Breast epithelium (tissue), 4 donors: ENCODE results near the gene ADD3. TPM values are rescaled to one million over a fixed set of nuclear protein-coding genes. Genes with fewer than 3 reads are reported as not detected.

Source experiments
- DNase-seq, 2 donors: peaks; one replicate each; pipeline ENCODE4 v3.0.0-alpha.2; 2019; ENCODE audit warnings: low spot score in 2 of 2
- H3K27ac ChIP-seq, 2 donors: fragments of 200-600 bp; sonication (generic) in 1 of 2; one replicate each; pipeline ENCODE4 v1.5.1; 2016 to 2019; ENCODE audit warnings: mild to moderate bottlenecking in 1 of 2
- H3K27me3 ChIP-seq, 2 donors: fragments of 200-600 bp; sonication (generic) in 1 of 2; one replicate each; pipeline versions ENCODE4 v1.5.1 to v1.6.0; 2017 to 2019; ENCODE audit warnings: control low read depth in 1 of 2, mild to moderate bottlenecking in 1 of 2
- H3K36me3 ChIP-seq: fragments of 200-600 bp; one replicate; pipeline ENCODE4 v1.5.1; 2019
- H3K4me1 ChIP-seq, 2 donors: fragments of 200-600 bp; sonication (generic); one replicate each; pipeline ENCODE4 v1.5.1; 2016 to 2019; ENCODE audit warnings: control low read depth in 1 of 2
- H3K4me3 ChIP-seq, 3 donors: fragments of 200-600 bp; sonication (generic); 1 replicate in 2 of 3; 2 replicates in 1 of 3; pipeline ENCODE4 v1.5.1; 2016 to 2019; ENCODE audit warnings: mild to moderate bottlenecking in 3 of 3, moderate library complexity in 2 of 3
- H3K9me3 ChIP-seq, 2 donors: fragments of 200-600 bp; sonication (generic) in 1 of 2; one replicate each; pipeline ENCODE4 v1.5.1; 2016 to 2019; ENCODE audit warnings: control low read depth in 1 of 2
- POLR2A ChIP-seq: fragments of 450-650 bp; IDR thresholded peaks from one replicate; pipeline ENCODE4 v1.6.1; 2016; ENCODE audit warnings: antibody characterized with exemption, mild to moderate bottlenecking, moderate library complexity
- POLR2AphosphoS5 ChIP-seq, 3 donors: sonication (generic); formaldehyde crosslinking; IDR thresholded peaks; one replicate each; pipeline ENCODE4 v1.6.1; 2017; ENCODE audit warnings: antibody characterized with exemption in 3 of 3
- intact Hi-C: fragments of 100-400 bp; cut with DNase I; formaldehyde crosslinking; loops from one replicate; pipeline ENCODE4 v1.15.1; 2023; ENCODE audit warnings: low total_unique reads
- total RNA-seq, 3 donors: library from RNA; depleted of rRNA; stranded (reverse); fragments of >200 nt; gene quantifications; one replicate each; pipeline ENCODE4 v1.1.0, GENCODE V29; 2016
- TF ChIP-seq, protein P1 (sequence below), 3 donors: fragments of 450-650 bp; IDR thresholded peaks; one replicate each; pipeline ENCODE4 v1.5.1; 2016 to 2017; ENCODE audit warnings: antibody characterized with exemption in 3 of 3, mild to moderate bottlenecking in 3 of 3, moderate library complexity in 3 of 3

ADD3 gene
- total RNA-seq, 3 donors from 2014 or later = 208 to 458 (median 347) TPM

GRCh38 chr10:110101464-110102144 lies 93.8 kb downstream of the ADD3 start:
- intact Hi-C loops = no loop called here

DNA sequence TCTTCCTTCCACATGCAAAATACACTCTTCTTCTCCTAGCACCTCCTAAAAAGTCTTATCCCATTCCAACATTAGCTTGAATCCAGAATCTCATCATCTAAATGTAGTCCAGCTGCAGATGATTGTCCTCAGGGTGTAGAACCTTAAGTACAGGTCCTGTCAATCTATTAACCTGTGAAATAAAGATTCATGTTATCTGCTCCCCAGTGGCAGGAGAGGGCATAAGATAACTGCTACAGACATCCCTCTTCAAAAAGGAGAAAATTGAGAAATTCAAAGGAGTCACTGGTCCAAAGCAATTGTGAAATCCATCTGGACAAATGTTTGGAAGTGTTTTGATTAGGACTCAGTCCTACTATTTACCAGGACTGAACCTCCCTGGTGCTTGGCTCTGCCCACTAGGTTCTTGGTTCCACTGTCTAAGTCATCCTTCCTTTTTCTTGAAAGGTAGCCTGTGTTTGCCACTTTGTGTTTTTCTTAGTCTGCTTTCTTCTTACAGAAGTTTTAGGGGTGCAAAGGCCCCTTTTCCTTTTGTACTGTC lies 96.2 kb downstream of the ADD3 start:
- Histone ChIP-seq H3K27me3 (no peaks in the 10 kb centered on the region), H3K36me3 (no peaks in the 10 kb centered on the region), H3K4me3 (no peak overlapping the region), H3K9me3 (no peaks in the 10 kb centered on the region), H3K4me1 (no peaks in the 10 kb centered on the region), H3K27ac (no peak overlapping the region)
- intact Hi-C loops = no loop called here
- TF ChIP-seq POLR2A (no peak), POLR2AphosphoS5 (IDR thresholded peaks at IDR 0.05) (no peak)
- TF ChIP-seq, protein P1, sequence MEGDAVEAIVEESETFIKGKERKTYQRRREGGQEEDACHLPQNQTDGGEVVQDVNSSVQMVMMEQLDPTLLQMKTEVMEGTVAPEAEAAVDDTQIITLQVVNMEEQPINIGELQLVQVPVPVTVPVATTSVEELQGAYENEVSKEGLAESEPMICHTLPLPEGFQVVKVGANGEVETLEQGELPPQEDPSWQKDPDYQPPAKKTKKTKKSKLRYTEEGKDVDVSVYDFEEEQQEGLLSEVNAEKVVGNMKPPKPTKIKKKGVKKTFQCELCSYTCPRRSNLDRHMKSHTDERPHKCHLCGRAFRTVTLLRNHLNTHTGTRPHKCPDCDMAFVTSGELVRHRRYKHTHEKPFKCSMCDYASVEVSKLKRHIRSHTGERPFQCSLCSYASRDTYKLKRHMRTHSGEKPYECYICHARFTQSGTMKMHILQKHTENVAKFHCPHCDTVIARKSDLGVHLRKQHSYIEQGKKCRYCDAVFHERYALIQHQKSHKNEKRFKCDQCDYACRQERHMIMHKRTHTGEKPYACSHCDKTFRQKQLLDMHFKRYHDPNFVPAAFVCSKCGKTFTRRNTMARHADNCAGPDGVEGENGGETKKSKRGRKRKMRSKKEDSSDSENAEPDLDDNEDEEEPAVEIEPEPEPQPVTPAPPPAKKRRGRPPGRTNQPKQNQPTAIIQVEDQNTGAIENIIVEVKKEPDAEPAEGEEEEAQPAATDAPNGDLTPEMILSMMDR (IDR thresholded peaks at IDR 0.05) = no peak
- no peak for DNase-seq

More at GRCh38 chr10:110101464-110102144, 93.8 kb downstream of the ADD3 start:
- no peak overlapping the region for H3K4me3 ChIP-seq
- TF ChIP-seq, protein P1 (IDR thresholded peaks at IDR 0.05) = no peak
- no peak for TF ChIP-seq POLR2AphosphoS5 (IDR thresholded peaks at IDR 0.05)
- TF ChIP-seq POLR2A = no peak
- no peaks in the 10 kb centered on the region for H3K36me3 ChIP-seq
- DNase-seq = no peak
- no peak overlapping the region for H3K27ac ChIP-seq
- no peaks in the 10 kb centered on the region for H3K27me3 ChIP-seq
- no peaks in the 10 kb centered on the region for H3K4me1 ChIP-seq
- no peaks in the 10 kb centered on the region for H3K9me3 ChIP-seq

- Histone ChIP-seq H3K27me3 (no peaks in the 10 kb centered on the region), H3K4me1 (no peaks in the 10 kb centered on the region), H3K4me3 (no peak overlapping the region), H3K9me3 (no peaks in the 10 kb centered on the region), H3K36me3 (no peaks in the 10 kb centered on the region), H3K27ac (no peak overlapping the region)
- no peak for TF ChIP-seq POLR2A
- TF ChIP-seq, protein P1 (IDR thresholded peaks at IDR 0.05) = no peak
- TF ChIP-seq POLR2AphosphoS5 (IDR thresholded peaks at IDR 0.05) = no peak
- no peak for DNase-seq
- intact Hi-C loops = no loop called here
Observed at GRCh38 chr10:110105873-110106272, 98.1 kb downstream of the ADD3 start.

DNA sequence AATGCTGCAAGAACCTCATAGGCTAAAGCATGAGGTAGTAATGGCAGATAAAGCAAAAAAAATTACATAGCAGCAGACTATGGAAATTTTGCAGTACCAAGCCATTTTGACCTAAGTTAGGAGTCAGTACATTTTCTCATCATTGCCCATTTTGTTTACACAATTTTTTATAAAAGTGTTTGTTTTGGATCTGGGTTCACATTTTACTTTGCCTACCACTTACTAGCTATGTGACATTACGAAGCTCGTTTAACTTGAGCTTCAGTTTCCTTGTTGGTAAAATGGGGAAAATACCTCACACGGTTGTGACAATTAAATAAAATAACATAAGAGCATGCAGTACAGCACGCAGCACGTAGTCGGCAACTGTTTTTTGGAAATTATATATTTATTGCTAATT lies 99.6 kb downstream of the ADD3 start:
- Histone ChIP-seq H3K27me3 (no peaks in the 10 kb centered on the region), H3K9me3 (no peaks in the 10 kb centered on the region), H3K4me1 (no peaks in the 10 kb centered on the region), H3K27ac (no peak overlapping the region), H3K4me3 (no peak overlapping the region), H3K36me3 (no peaks in the 10 kb centered on the region)
- no peak for DNase-seq
- TF ChIP-seq POLR2A = no peak
- TF ChIP-seq, protein P1 (IDR thresholded peaks at IDR 0.05) = no peak
- TF ChIP-seq POLR2AphosphoS5 (IDR thresholded peaks at IDR 0.05) = no peak
- intact Hi-C loops = no loop called here

GRCh38 chr10:110107887-110108286 lies 100.1 kb downstream of the ADD3 start:
- no peaks in the 10 kb centered on the region for H3K36me3 ChIP-seq
- TF ChIP-seq POLR2AphosphoS5 (IDR thresholded peaks at IDR 0.05) (no peak), POLR2A (no peak)
- TF ChIP-seq, protein P1 (IDR thresholded peaks at IDR 0.05) = no peak
- H3K4me3 ChIP-seq = no peak overlapping the region
- H3K9me3 ChIP-seq = no peaks in the 10 kb centered on the region
- no peak overlapping the region for H3K27ac ChIP-seq
- DNase-seq = no peak
- intact Hi-C loops = no loop called here
- H3K4me1 ChIP-seq = no peaks in the 10 kb centered on the region
- no peaks in the 10 kb centered on the region for H3K27me3 ChIP-seq
